Chondrocyte (in vitro differentiated cells): ENCODE data around the gene DRC1. TPM values are rescaled to one million over a fixed set of nuclear protein-coding genes. Genes with fewer than 3 reads are reported as not detected.

Experiments
- DNase-seq: peaks from one replicate; pipeline ENCODE4 v3.0.0; 2021; ENCODE audit warnings: mixed read lengths, low spot score
- H3K27ac Mint-ChIP-seq: one replicate; pipeline ENCODE4 v1.8.0; 2021; ENCODE audit warnings: mild to moderate bottlenecking, moderate library complexity, mixed read lengths; ENCODE audit not compliant: unreplicated experiment
- H3K27me3 Mint-ChIP-seq: 2 replicates; pipeline ENCODE4 v1.8.0; 2021; ENCODE audit warnings: low read depth, mixed read lengths
- H3K36me3 Mint-ChIP-seq: 2 replicates; pipeline ENCODE4 v1.8.0; 2021; ENCODE audit warnings: low read depth, mixed read lengths
- H3K4me1 Mint-ChIP-seq: 2 replicates; pipeline ENCODE4 v1.8.0; 2021; ENCODE audit warnings: low read depth, mild to moderate bottlenecking, mixed read lengths
- H3K4me3 Mint-ChIP-seq: one replicate; pipeline ENCODE4 v1.8.0; 2021; ENCODE audit warnings: mild to moderate bottlenecking, moderate library complexity, mixed read lengths; ENCODE audit not compliant: unreplicated experiment
- H3K9me3 Mint-ChIP-seq: 2 replicates; pipeline ENCODE4 v1.8.0; 2021; ENCODE audit warnings: low read depth, mixed read lengths
- total RNA-seq: library from RNA; stranded (reverse); gene quantifications from 3 replicates; pipeline ENCODE4 v1.2.1, GENCODE V29; 2021
- TF ChIP-seq, protein P1 (sequence below): fragments of 200-600 bp; sonication (generic); IDR thresholded peaks from 2 replicates; pipeline ENCODE4 v1.5.0; 2021; ENCODE audit warnings: antibody characterized with exemption, mild to moderate bottlenecking, moderate library complexity

DRC1 gene
- total RNA-seq, 1 donor from 2014 or later = 0.17 TPM

GRCh38 chr2:26494199-26494598 is 92.5 kb downstream of the DRC1 start:
- DNase-seq = no peak
- H3K4me3 Mint-ChIP-seq = no peak overlapping the region
- no peak overlapping the region for H3K27ac Mint-ChIP-seq
- peaks cover 19% of the 10 kb centered on the region for H3K27me3 Mint-ChIP-seq
- H3K4me1 Mint-ChIP-seq = no peaks in the 10 kb centered on the region
- H3K36me3 Mint-ChIP-seq = no peaks in the 10 kb centered on the region
- no peaks in the 10 kb centered on the region for H3K9me3 Mint-ChIP-seq
- TF ChIP-seq, protein P1, sequence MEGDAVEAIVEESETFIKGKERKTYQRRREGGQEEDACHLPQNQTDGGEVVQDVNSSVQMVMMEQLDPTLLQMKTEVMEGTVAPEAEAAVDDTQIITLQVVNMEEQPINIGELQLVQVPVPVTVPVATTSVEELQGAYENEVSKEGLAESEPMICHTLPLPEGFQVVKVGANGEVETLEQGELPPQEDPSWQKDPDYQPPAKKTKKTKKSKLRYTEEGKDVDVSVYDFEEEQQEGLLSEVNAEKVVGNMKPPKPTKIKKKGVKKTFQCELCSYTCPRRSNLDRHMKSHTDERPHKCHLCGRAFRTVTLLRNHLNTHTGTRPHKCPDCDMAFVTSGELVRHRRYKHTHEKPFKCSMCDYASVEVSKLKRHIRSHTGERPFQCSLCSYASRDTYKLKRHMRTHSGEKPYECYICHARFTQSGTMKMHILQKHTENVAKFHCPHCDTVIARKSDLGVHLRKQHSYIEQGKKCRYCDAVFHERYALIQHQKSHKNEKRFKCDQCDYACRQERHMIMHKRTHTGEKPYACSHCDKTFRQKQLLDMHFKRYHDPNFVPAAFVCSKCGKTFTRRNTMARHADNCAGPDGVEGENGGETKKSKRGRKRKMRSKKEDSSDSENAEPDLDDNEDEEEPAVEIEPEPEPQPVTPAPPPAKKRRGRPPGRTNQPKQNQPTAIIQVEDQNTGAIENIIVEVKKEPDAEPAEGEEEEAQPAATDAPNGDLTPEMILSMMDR = no peak

GRCh38 chr2:26494891-26495290 is 93.2 kb downstream of the DRC1 start:
- H3K36me3 Mint-ChIP-seq = no peaks in the 10 kb centered on the region
- no peaks in the 10 kb centered on the region for H3K9me3 Mint-ChIP-seq
- DNase-seq = peak; percentile 72
- TF ChIP-seq, protein P1 = no peak
- H3K27ac Mint-ChIP-seq = no peak overlapping the region
- H3K4me1 Mint-ChIP-seq = no peaks in the 10 kb centered on the region
- peaks cover 19% of the 10 kb centered on the region for H3K27me3 Mint-ChIP-seq
- no peak overlapping the region for H3K4me3 Mint-ChIP-seq

DNA sequence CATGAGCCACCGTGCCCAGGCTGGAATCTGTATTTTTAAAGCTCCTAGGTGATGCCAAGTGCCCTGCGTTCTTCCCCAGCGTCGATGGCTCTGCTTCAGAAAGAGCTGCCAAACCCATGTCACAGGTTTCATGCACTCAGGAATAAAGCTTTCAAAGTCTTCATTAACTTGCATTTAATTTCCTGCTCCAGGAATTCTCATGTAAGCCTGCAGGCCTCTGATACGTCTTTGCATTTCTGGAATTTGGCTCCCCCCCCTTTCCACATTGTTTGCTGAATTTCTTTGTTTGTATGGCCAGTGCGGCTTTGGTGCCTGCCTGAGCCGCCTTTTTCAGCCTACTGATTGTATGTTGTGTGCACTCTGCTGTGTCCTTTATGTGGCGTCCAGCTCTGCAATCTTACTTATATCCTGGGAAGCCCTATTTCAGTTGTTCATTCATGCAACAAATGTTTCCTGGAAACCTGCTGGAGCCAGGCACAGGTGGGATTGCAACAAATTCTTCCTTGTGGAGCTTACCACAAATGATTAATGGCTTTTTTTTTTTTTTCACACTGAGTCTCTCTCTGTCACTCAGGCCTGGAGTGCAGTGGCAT is 94.1 kb downstream of the DRC1 start:
- H3K36me3 Mint-ChIP-seq = no peaks in the 10 kb centered on the region
- H3K9me3 Mint-ChIP-seq = no peaks in the 10 kb centered on the region
- DNase-seq = no peak
- no peaks in the 10 kb centered on the region for H3K4me1 Mint-ChIP-seq
- TF ChIP-seq, protein P1 = no peak
- no peak overlapping the region for H3K4me3 Mint-ChIP-seq
- H3K27ac Mint-ChIP-seq = no peak overlapping the region
- H3K27me3 Mint-ChIP-seq = peaks cover 18% of the 10 kb centered on the region

DNA sequence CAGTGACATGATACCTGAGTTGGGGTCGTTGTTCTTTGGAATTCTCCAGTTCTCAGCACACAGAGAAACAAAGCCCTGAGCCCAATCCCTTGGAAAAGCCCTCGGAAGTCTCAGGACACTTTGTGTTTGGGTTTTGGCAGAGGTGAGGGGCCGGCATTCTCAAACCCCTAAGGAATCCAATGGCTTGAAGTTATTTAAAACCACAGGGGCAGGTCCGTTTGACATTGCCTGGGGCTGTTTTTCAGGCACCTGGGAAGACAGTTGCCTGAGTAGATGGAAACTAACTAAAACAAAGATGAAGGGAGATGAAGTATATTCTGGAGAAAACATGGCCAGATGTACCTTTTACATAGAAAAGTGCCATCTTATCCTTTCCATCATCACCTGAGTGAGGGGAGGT is 98.7 kb downstream of the DRC1 start:
- Mint-ChIP-seq H3K9me3 (no peaks in the 10 kb centered on the region), H3K4me3 (no peak overlapping the region), H3K36me3 (no peaks in the 10 kb centered on the region), H3K27me3 (peaks cover 27% of the 10 kb centered on the region), H3K27ac (no peak overlapping the region), H3K4me1 (peaks cover 3% of the 10 kb centered on the region)
- DNase-seq = no peak
- TF ChIP-seq, protein P1 = no peak

- Mint-ChIP-seq H3K36me3 (no peaks in the 10 kb centered on the region), H3K27ac (no peak overlapping the region), H3K27me3 (peaks cover 20% of the 10 kb centered on the region), H3K9me3 (no peaks in the 10 kb centered on the region), H3K4me1 (peaks cover 3% of the 10 kb centered on the region), H3K4me3 (peak overlapping the region; percentile 68)
- no peak for DNase-seq
- TF ChIP-seq, protein P1 = peak; percentile 99
Observed at GRCh38 chr2:26503231-26503880, 101.6 kb downstream of the DRC1 start.
